K562 (cell line): Measurements from ENCODE around the gene MFSD11. TPM values are rescaled to one million over a fixed set of nuclear protein-coding genes. Genes with fewer than 3 reads are reported as not detected.

ENCODE experiments used
- ADNP ChIP-seq: fragments of 200-800 bp; sonication (Bioruptor generic); IDR thresholded peaks from 2 replicates; pipeline ENCODE4 v1.6.1; 2016; ENCODE audit warnings: missing genetic modification characterization, missing compliant biosample characterization
- CEBPG ChIP-seq, 3 experiments: fragments of 200-800 bp in 1 of 3; sonication (Bioruptor generic) in 1 of 3; sonication (generic) in 1 of 3; formaldehyde crosslinking in 1 of 3; IDR thresholded peaks in 2 of 3; conservative IDR thresholded peaks in 1 of 3; 2 replicates each; pipeline versions ENCODE4 v1.6.1 to v1.8.0; 2016 to 2022; ENCODE audit warnings: missing compliant biosample characterization in 2 of 3, missing genetic modification characterization in 2 of 3, mild to moderate bottlenecking in 1 of 3, missing genetic modification reagents in 1 of 3
- CTBP1 ChIP-seq: fragments of 450-650 bp; IDR thresholded peaks from 2 replicates; pipeline ENCODE4 v1.6.1; 2016; ENCODE audit warnings: borderline replicate concordance
- JUND ChIP-seq, 2 experiments: IDR thresholded peaks; 2 replicates in 1 of 2; 3 replicates in 1 of 2; pipeline ENCODE4 v1.6.1; 2011; ENCODE audit warnings: borderline replicate concordance in 2 of 2, low read depth in 2 of 2, low read length in 2 of 2, improper control_type of control experiment in 1 of 2, missing biosample characterization in 1 of 2, missing genetic modification characterization in 1 of 2, missing genetic modification reagents in 1 of 2
- NONO ChIP-seq, 2 experiments: fragments of 200-400 bp in 1 of 2; fragments of 450-650 bp in 1 of 2; formaldehyde crosslinking in 1 of 2; IDR thresholded peaks; 2 replicates each; pipeline ENCODE4 v1.6.1; 2017; ENCODE audit warnings: low read depth in 2 of 2, mild to moderate bottlenecking in 2 of 2, moderate library complexity in 2 of 2, low read length in 1 of 2
- NR3C1 ChIP-seq: sonication (generic); formaldehyde crosslinking; IDR thresholded peaks from 2 replicates; pipeline ENCODE4 v1.8.1; 2022; ENCODE audit warnings: missing genetic modification reagents
- RBM15 ChIP-seq: fragments of 200-400 bp; formaldehyde crosslinking; IDR thresholded peaks from 2 replicates; pipeline ENCODE4 v1.6.1; 2018; ENCODE audit warnings: mild to moderate bottlenecking, low read length, moderate library complexity; ENCODE audit not compliant: insufficient read depth
- RCOR1 ChIP-seq, 2 experiments: IDR thresholded peaks; 2 replicates each; pipeline ENCODE4 v1.6.1; 2012; ENCODE audit warnings: low read depth in 2 of 2, low read length in 2 of 2, borderline replicate concordance in 1 of 2, improper control_type of control experiment in 1 of 2
- RHOXF2B ChIP-seq: fragments of 250-450 bp; sonication (Bioruptor Pico); conservative IDR thresholded peaks from 2 replicates; pipeline ENCODE4 v1.5.1; 2021
- SMC3 ChIP-seq: conservative IDR thresholded peaks from 2 replicates; pipeline ENCODE4 v1.6.1; 2011; ENCODE audit warnings: low read depth, low read length, improper control_type of control experiment; ENCODE audit not compliant: insufficient read depth
- SREBF2 ChIP-seq: sonication (generic); formaldehyde crosslinking; IDR thresholded peaks from 2 replicates; pipeline ENCODE4 v1.4.0; 2020; ENCODE audit warnings: mild to moderate bottlenecking, missing genetic modification reagents
- SRSF1 ChIP-seq: fragments of 200-400 bp; formaldehyde crosslinking; IDR thresholded peaks from 2 replicates; pipeline ENCODE4 v1.6.1; 2017; ENCODE audit warnings: mild to moderate bottlenecking, low read depth, low read length, moderate library complexity
- ZFP1 ChIP-seq: fragments of 450-650 bp; formaldehyde crosslinking; IDR thresholded peaks from 2 replicates; pipeline ENCODE4 v1.4.0; 2020; ENCODE audit warnings: mild to moderate bottlenecking, mixed read lengths
- polyA plus RNA-seq, 8 experiments: library from polyadenylated mRNA; depleted of rRNA in 4 of 8; stranded (reverse) in 5 of 8; unstranded in 3 of 8; fragments of >200 nt; fragmentation: Nextera tagmentation in 2 of 8; fragmentation: Illumina TruSeq in 1 of 8; extraction: Ambion mirVana in 2 of 8; extraction: Trizol in 1 of 8; gene quantifications; 2 replicates each; pipeline versions ENCODE4 v1.2.1 to v1.2.3, GENCODE V29; 2011 to 2014; ENCODE audit warnings: inconsistent platforms in 1 of 8, missing spikeins in 1 of 8
- total RNA-seq, 7 experiments: library from RNA; depleted of rRNA in 6 of 7; stranded (reverse); fragments of >200 nt in 6 of 7; fragmentation: Illumina TruSeq in 2 of 7; extraction: Trizol in 2 of 7; gene quantifications; 2 replicates each; pipeline versions ENCODE4 v1.2.1 to v1.2.3, GENCODE V29; 2011 to 2021; ENCODE audit warnings: low replicate concordance in 1 of 7
- TF ChIP-seq, protein P1 (sequence below), 2 experiments: fragments of 450-650 bp; formaldehyde crosslinking in 1 of 2; IDR thresholded peaks; 2 replicates each; pipeline versions ENCODE4 v1.4.0 to v1.6.1; 2014 to 2020; ENCODE audit warnings: mild to moderate bottlenecking in 2 of 2, borderline replicate concordance in 1 of 2, low read depth in 1 of 2
- TF ChIP-seq, protein P2 (sequence below): sonication (generic); formaldehyde crosslinking; IDR thresholded peaks from 2 replicates; pipeline ENCODE4 v1.5.0; 2020; ENCODE audit warnings: missing genetic modification reagents

MFSD11 gene
- total and polyA plus RNA-seq, 9 of the 15 experiments (the other 6 are each of a cell fraction or from before 2014, with no cell fraction given), result 14.4 to 24.5 (median 19.9) TPM

DNA sequence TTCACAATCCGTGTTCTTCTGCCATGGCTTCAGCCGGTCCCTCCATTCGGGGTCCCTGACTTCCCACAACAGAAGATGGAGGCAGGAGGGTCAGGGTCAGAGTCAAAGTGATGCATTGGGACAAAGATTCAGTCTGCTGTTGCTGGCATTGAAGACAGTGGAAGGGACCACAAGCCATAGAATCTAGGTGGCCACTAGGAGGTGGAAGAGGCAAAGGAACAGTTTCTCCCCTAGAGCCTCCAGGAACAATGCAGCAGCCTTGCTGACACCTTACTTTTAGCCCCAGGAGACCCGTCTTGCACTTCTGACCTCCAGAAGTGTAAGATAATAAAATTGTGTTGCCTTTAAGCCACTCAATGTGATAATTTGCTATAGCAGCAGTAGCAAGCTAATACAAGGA is 55.9 kb downstream of the MFSD11 start (continued):
- TF ChIP-seq, protein P1, sequence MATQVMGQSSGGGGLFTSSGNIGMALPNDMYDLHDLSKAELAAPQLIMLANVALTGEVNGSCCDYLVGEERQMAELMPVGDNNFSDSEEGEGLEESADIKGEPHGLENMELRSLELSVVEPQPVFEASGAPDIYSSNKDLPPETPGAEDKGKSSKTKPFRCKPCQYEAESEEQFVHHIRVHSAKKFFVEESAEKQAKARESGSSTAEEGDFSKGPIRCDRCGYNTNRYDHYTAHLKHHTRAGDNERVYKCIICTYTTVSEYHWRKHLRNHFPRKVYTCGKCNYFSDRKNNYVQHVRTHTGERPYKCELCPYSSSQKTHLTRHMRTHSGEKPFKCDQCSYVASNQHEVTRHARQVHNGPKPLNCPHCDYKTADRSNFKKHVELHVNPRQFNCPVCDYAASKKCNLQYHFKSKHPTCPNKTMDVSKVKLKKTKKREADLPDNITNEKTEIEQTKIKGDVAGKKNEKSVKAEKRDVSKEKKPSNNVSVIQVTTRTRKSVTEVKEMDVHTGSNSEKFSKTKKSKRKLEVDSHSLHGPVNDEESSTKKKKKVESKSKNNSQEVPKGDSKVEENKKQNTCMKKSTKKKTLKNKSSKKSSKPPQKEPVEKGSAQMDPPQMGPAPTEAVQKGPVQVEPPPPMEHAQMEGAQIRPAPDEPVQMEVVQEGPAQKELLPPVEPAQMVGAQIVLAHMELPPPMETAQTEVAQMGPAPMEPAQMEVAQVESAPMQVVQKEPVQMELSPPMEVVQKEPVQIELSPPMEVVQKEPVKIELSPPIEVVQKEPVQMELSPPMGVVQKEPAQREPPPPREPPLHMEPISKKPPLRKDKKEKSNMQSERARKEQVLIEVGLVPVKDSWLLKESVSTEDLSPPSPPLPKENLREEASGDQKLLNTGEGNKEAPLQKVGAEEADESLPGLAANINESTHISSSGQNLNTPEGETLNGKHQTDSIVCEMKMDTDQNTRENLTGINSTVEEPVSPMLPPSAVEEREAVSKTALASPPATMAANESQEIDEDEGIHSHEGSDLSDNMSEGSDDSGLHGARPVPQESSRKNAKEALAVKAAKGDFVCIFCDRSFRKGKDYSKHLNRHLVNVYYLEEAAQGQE (IDR thresholded peaks at IDR 0.05; ENCODE audit: borderline replicate concordance), result peak; percentile 51; the same call in 1 of the 2 replicates
- TF ChIP-seq, protein P1 (CRISPR knock-in tag; IDR thresholded peaks at IDR 0.05; ENCODE audit: low read depth), result no peak
- 0 out of 2 replicates have a peak, but pooled peaks have one; percentile 19 for TF ChIP-seq CTBP1
- no peak for TF ChIP-seq RBM15
- no peak; a peak in 1 of 4 replicates for TF ChIP-seq RCOR1 (IDR thresholded peaks at IDR 0.05; ENCODE audit: borderline replicate concordance in 1 of 2, low read depth in 2 of 2, low read length in 2 of 2)
- TF ChIP-seq SRSF1, result no peak
- TF ChIP-seq RHOXF2B (CRISPR knock-in tag), result no peak
- peak; percentile 39; the same call in 1 of the 2 replicates for TF ChIP-seq SMC3
- no peak for TF ChIP-seq SREBF2
- no peak for TF ChIP-seq ADNP (tag)
- no peak for TF ChIP-seq NR3C1 (CRISPR knock-in tag)
- no peak for TF ChIP-seq CEBPG (CRISPR knock-in tag; IDR thresholded peaks at IDR 0.05)
- TF ChIP-seq CEBPG (tag; conservative IDR thresholded peaks at IDR 0.05 in 1 of 2, IDR thresholded peaks at IDR 0.05 in 1 of 2), result no peak
- TF ChIP-seq ZFP1 (CRISPR knock-in tag), result no peak
- TF ChIP-seq NONO (IDR thresholded peaks at IDR 0.05; ENCODE audit: low read depth in 2 of 2, low read length in 1 of 2), result no peak
- peak; percentile 28; the same call in 1 of the 2 replicates for TF ChIP-seq JUND (IDR thresholded peaks at IDR 0.05; ENCODE audit: borderline replicate concordance, low read depth, low read length)
- TF ChIP-seq JUND (tag; IDR thresholded peaks at IDR 0.05; ENCODE audit: borderline replicate concordance, low read depth, low read length), result no peak
- TF ChIP-seq, protein P2, sequence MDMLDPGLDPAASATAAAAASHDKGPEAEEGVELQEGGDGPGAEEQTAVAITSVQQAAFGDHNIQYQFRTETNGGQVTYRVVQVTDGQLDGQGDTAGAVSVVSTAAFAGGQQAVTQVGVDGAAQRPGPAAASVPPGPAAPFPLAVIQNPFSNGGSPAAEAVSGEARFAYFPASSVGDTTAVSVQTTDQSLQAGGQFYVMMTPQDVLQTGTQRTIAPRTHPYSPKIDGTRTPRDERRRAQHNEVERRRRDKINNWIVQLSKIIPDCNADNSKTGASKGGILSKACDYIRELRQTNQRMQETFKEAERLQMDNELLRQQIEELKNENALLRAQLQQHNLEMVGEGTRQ (CRISPR knock-in tag), result no peak
